H1 (cell line): ENCODE results near the gene PRKCA. TPM values are rescaled to one million over a fixed set of nuclear protein-coding genes. Genes with fewer than 3 reads are reported as not detected.

ENCODE experiments used
- BRCA1 ChIP-seq: IDR thresholded peaks from 2 replicates; pipeline ENCODE4 v1.6.1; 2012; ENCODE audit warnings: low read depth, low read length, improper control_type of control experiment
- CHD1 ChIP-seq: IDR thresholded peaks from 2 replicates; pipeline ENCODE4 v1.6.1; 2012; ENCODE audit warnings: low read depth, low read length, improper control_type of control experiment
- GABPA ChIP-seq: IDR thresholded peaks from 2 replicates; pipeline ENCODE4 v1.6.1; 2011; ENCODE audit warnings: mild to moderate bottlenecking, low read length, moderate library complexity, borderline replicate concordance; ENCODE audit not compliant: insufficient read depth
- RAD21 ChIP-seq, 2 experiments: IDR thresholded peaks in 1 of 2; conservative IDR thresholded peaks in 1 of 2; 2 replicates each; pipeline ENCODE4 v1.6.1; 2011; ENCODE audit warnings: low read depth in 2 of 2, low read length in 2 of 2, improper control_type of control experiment in 1 of 2, inconsistent platforms in 1 of 2, mild to moderate bottlenecking in 1 of 2, moderate library complexity in 1 of 2
- SIN3A ChIP-seq, 2 experiments: IDR thresholded peaks in 1 of 2; conservative IDR thresholded peaks in 1 of 2; 2 replicates each; pipeline ENCODE4 v1.6.1; 2011 to 2012; ENCODE audit warnings: low read length in 2 of 2, improper control_type of control experiment in 1 of 2, low read depth in 1 of 2, mild to moderate bottlenecking in 1 of 2
- polyA plus RNA-seq, 7 experiments: library from polyadenylated mRNA; depleted of rRNA in 3 of 7; stranded (reverse) in 5 of 7; unstranded in 2 of 7; fragments of >200 nt in 5 of 7; fragments of 200-250 nt in 2 of 7; gene quantifications; 1 replicate in 5 of 7; 2 replicates in 1 of 7; 4 replicates in 1 of 7; pipeline versions ENCODE4 v1.2.1 to v1.2.3, GENCODE V29; 2011 to 2013; ENCODE audit warnings: missing spikeins in 2 of 7, mixed read lengths in 2 of 7
- total RNA-seq: library from RNA; stranded (reverse); fragmentation: NEBNext Ultra II Directional; extraction: Animal tissue kit (Norgen Biotek cat#: 25700); gene quantifications from 2 replicates; pipeline ENCODE4 v1.2.1, GENCODE V29; 2021
- TF ChIP-seq, protein P1 (sequence below): fragments of 300-600 bp; sonication (generic); IDR thresholded peaks from 2 replicates; pipeline ENCODE4 v1.7.1; 2012; ENCODE audit warnings: low read length, moderate library complexity, mild to moderate bottlenecking, inconsistent platforms; ENCODE audit not compliant: insufficient replicate concordance
- TF ChIP-seq, protein P2 (sequence below): IDR thresholded peaks from 2 replicates; pipeline ENCODE4 v1.6.1; 2011; ENCODE audit warnings: low read length, improper control_type of control experiment
- TF ChIP-seq, protein P3 (sequence below): IDR thresholded peaks from 2 replicates; pipeline ENCODE4 v1.6.1; 2012; ENCODE audit warnings: low read length, inconsistent platforms

Gene PRKCA
- total and polyA plus RNA-seq, 2 of the 8 experiments (the other 6 are each of a cell fraction or from before 2014, with no cell fraction given), result 5.8 to 17.8 TPM

- TF ChIP-seq, protein P1, sequence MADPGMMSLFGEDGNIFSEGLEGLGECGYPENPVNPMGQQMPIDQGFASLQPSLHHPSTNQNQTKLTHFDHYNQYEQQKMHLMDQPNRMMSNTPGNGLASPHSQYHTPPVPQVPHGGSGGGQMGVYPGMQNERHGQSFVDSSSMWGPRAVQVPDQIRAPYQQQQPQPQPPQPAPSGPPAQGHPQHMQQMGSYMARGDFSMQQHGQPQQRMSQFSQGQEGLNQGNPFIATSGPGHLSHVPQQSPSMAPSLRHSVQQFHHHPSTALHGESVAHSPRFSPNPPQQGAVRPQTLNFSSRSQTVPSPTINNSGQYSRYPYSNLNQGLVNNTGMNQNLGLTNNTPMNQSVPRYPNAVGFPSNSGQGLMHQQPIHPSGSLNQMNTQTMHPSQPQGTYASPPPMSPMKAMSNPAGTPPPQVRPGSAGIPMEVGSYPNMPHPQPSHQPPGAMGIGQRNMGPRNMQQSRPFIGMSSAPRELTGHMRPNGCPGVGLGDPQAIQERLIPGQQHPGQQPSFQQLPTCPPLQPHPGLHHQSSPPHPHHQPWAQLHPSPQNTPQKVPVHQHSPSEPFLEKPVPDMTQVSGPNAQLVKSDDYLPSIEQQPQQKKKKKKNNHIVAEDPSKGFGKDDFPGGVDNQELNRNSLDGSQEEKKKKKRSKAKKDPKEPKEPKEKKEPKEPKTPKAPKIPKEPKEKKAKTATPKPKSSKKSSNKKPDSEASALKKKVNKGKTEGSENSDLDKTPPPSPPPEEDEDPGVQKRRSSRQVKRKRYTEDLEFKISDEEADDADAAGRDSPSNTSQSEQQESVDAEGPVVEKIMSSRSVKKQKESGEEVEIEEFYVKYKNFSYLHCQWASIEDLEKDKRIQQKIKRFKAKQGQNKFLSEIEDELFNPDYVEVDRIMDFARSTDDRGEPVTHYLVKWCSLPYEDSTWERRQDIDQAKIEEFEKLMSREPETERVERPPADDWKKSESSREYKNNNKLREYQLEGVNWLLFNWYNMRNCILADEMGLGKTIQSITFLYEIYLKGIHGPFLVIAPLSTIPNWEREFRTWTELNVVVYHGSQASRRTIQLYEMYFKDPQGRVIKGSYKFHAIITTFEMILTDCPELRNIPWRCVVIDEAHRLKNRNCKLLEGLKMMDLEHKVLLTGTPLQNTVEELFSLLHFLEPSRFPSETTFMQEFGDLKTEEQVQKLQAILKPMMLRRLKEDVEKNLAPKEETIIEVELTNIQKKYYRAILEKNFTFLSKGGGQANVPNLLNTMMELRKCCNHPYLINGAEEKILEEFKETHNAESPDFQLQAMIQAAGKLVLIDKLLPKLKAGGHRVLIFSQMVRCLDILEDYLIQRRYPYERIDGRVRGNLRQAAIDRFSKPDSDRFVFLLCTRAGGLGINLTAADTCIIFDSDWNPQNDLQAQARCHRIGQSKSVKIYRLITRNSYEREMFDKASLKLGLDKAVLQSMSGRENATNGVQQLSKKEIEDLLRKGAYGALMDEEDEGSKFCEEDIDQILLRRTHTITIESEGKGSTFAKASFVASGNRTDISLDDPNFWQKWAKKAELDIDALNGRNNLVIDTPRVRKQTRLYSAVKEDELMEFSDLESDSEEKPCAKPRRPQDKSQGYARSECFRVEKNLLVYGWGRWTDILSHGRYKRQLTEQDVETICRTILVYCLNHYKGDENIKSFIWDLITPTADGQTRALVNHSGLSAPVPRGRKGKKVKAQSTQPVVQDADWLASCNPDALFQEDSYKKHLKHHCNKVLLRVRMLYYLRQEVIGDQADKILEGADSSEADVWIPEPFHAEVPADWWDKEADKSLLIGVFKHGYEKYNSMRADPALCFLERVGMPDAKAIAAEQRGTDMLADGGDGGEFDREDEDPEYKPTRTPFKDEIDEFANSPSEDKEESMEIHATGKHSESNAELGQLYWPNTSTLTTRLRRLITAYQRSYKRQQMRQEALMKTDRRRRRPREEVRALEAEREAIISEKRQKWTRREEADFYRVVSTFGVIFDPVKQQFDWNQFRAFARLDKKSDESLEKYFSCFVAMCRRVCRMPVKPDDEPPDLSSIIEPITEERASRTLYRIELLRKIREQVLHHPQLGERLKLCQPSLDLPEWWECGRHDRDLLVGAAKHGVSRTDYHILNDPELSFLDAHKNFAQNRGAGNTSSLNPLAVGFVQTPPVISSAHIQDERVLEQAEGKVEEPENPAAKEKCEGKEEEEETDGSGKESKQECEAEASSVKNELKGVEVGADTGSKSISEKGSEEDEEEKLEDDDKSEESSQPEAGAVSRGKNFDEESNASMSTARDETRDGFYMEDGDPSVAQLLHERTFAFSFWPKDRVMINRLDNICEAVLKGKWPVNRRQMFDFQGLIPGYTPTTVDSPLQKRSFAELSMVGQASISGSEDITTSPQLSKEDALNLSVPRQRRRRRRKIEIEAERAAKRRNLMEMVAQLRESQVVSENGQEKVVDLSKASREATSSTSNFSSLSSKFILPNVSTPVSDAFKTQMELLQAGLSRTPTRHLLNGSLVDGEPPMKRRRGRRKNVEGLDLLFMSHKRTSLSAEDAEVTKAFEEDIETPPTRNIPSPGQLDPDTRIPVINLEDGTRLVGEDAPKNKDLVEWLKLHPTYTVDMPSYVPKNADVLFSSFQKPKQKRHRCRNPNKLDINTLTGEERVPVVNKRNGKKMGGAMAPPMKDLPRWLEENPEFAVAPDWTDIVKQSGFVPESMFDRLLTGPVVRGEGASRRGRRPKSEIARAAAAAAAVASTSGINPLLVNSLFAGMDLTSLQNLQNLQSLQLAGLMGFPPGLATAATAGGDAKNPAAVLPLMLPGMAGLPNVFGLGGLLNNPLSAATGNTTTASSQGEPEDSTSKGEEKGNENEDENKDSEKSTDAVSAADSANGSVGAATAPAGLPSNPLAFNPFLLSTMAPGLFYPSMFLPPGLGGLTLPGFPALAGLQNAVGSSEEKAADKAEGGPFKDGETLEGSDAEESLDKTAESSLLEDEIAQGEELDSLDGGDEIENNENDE, result no peak
- TF ChIP-seq SIN3A (conservative IDR thresholded peaks at IDR 0.05 in 1 of 2, IDR thresholded peaks at IDR 0.05 in 1 of 2; ENCODE audit: low read depth in 1 of 2, low read length in 2 of 2), result no peak
- TF ChIP-seq, protein P2, sequence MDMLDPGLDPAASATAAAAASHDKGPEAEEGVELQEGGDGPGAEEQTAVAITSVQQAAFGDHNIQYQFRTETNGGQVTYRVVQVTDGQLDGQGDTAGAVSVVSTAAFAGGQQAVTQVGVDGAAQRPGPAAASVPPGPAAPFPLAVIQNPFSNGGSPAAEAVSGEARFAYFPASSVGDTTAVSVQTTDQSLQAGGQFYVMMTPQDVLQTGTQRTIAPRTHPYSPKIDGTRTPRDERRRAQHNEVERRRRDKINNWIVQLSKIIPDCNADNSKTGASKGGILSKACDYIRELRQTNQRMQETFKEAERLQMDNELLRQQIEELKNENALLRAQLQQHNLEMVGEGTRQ, result no peak
- no peak for TF ChIP-seq GABPA
- TF ChIP-seq RAD21 (IDR thresholded peaks at IDR 0.05 in 1 of 2, conservative IDR thresholded peaks at IDR 0.05 in 1 of 2; ENCODE audit: low read depth in 2 of 2, low read length in 2 of 2), result no peak
- TF ChIP-seq, protein P3, sequence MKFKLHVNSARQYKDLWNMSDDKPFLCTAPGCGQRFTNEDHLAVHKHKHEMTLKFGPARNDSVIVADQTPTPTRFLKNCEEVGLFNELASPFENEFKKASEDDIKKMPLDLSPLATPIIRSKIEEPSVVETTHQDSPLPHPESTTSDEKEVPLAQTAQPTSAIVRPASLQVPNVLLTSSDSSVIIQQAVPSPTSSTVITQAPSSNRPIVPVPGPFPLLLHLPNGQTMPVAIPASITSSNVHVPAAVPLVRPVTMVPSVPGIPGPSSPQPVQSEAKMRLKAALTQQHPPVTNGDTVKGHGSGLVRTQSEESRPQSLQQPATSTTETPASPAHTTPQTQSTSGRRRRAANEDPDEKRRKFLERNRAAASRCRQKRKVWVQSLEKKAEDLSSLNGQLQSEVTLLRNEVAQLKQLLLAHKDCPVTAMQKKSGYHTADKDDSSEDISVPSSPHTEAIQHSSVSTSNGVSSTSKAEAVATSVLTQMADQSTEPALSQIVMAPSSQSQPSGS, result no peak
- TF ChIP-seq CHD1, result no peak
- TF ChIP-seq BRCA1, result no peak
Observed at GRCh38 chr17:66355510-66355909, 53.1 kb downstream of the PRKCA start (continued).
